GM19328 (cell line): Measurements from ENCODE around the gene FAM53A.
"Not testable (repeated sequence)": the region's sequence is repeated elsewhere in the genome, so short reads cannot be mapped to it uniquely, and the experiment has no call there.

ENCODE experiments used
- ATAC-seq: cut with Tn5 transposase; IDR thresholded peaks from one replicate; pipeline ENCODE4 v1.9.1; 2021; ENCODE audit warnings: mild to moderate bottlenecking, moderate library complexity; ENCODE audit not compliant: unreplicated experiment

FAM53A gene

GRCh38 chr4:1717129-1718094 lies 33.3 kb upstream of the FAM53A start:
- no peak for ATAC-seq

GRCh38 chr4:1716065-1716945 lies 32.2 kb upstream of the FAM53A start:
- ATAC-seq, result no peak

GRCh38 chr4:1715002-1715758 lies 31.1 kb upstream of the FAM53A start:
- no peak for ATAC-seq

- ATAC-seq, result no peak
These were observed 30.3 kb upstream of the FAM53A start for GRCh38 chr4:1714303-1715001.

GRCh38 chr4:1713003-1713851 lies 29.1 kb upstream of the FAM53A start:
- no peak for ATAC-seq

- peak; percentile 71 for ATAC-seq
These were observed 28.3 kb upstream of the FAM53A start, which contains the start of gene SLBP for GRCh38 chr4:1712216-1713002. TSS of gene SLBP (minus strand) at chr4:1712319. CDS start at chr4:1712188, 131 bp downstream.

GRCh38 chr4:1711571-1712215 lies 27.6 kb upstream of the FAM53A start:
- ATAC-seq, result no peak

- ATAC-seq, result no peak
These were observed 27.0 kb upstream of the FAM53A start for GRCh38 chr4:1711055-1711570.

- ATAC-seq, result no peak
These were observed 24.5 kb upstream of the FAM53A start for GRCh38 chr4:1708581-1708980.

GRCh38 chr4:1706358-1706757 lies 22.2 kb upstream of the FAM53A start:
- no peak for ATAC-seq

GRCh38 chr4:1705732-1706131 lies 21.6 kb upstream of the FAM53A start:
- ATAC-seq, result no peak

- ATAC-seq, result no peak
These were observed 19.8 kb upstream of the FAM53A start for GRCh38 chr4:1703867-1704266.

- not testable (repeated sequence) for ATAC-seq
These were observed 17.6 kb upstream of the FAM53A start for GRCh38 chr4:1701671-1702070.

- ATAC-seq, result no peak
These were observed 11.8 kb upstream of the FAM53A start for GRCh38 chr4:1695913-1696312.

GRCh38 chr4:1693131-1693896 lies 9.2 kb upstream of the FAM53A start:
- no peak for ATAC-seq

- ATAC-seq, result no peak
These were observed 7.7 kb upstream of the FAM53A start for GRCh38 chr4:1691737-1692373.

- ATAC-seq, result no peak
These were observed 6.6 kb upstream of the FAM53A start for GRCh38 chr4:1690698-1691097.
